HG03108 (cell line): ENCODE measurements around the gene GCDH.
"Not testable (repeated sequence)": the region's sequence is repeated elsewhere in the genome, so short reads cannot be mapped to it uniquely, and the experiment has no call there.

ENCODE experiments used
- ATAC-seq: cut with Tn5 transposase; IDR thresholded peaks from one replicate; pipeline ENCODE4 v1.9.1; 2021; ENCODE audit warnings: moderate library complexity; ENCODE audit not compliant: unreplicated experiment

The GCDH gene

GRCh38 chr19:12899891-12900518 lies 9.0 kb downstream of the GCDH start:
- peak; percentile 79 for ATAC-seq

DNA sequence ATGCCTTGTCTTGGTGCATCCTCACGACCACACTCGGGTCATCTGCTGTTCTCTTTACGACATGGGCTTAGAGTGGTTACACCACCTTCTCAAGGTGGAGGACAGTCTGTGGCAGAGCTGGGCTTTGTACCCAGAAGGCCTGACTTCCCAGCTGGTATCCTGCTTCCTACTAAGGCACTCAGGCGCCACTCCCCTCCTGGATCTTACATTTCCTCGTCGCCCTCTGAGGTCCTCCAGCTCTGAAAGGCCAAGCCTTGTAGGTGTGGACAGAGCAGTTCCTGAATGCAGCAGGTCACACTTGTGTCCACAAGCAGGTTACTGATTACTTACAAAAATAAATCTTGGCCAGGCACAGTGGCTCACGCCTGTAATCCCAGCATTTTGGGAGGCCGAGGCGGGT lies 16.2 kb downstream of the GCDH start:
- ATAC-seq: no peak

- ATAC-seq: no peak
Measured at GRCh38 chr19:12912571-12912970, 21.6 kb downstream of the GCDH start.

GRCh38 chr19:12913011-12913561 lies 22.1 kb downstream of the GCDH start:
- ATAC-seq: no peak

GRCh38 chr19:12913851-12914690 lies 23.1 kb downstream of the GCDH start:
- no peak for ATAC-seq

DNA sequence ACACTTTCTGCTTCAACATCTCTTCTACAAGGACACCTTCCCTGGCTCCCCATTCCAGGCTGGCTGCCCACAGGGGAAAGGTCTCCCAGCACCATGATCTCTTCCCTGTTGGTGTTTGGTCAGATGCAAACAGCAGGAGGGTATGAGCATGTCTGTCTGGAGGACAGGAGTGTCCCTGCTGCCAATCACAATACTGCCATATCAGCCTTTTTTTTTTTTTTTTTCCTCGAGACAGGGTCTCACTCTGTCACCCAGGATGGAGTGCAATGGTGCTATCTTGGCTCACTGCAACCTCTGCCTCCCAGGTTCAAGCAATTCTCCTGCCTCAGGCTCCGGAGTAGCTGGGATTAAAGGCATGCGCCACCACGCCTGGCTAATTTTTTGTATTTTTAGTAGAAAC lies 24.9 kb downstream of the GCDH start:
- not testable (repeated sequence) for ATAC-seq

GRCh38 chr19:12918253-12918652 lies 27.3 kb downstream of the GCDH start:
- no peak for ATAC-seq

DNA sequence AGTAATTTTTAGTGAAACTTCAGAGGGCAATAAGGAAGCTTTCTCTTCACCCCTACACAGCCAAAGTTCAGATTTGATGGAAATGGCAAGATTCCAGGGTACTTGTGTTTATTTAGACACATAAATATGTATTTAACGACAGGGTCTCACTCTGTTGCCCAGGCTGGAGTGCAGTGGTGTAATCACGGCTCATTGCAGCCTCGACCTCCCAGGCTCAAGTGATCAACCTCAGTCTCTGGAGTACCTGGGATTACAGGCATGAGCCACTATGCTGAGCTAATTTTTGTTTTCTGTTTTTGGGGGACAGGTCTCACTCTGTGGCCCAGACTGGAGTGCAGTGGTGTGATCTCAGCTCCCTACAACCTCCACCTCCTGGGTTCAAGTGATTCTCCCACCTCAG lies 30.1 kb downstream of the GCDH start:
- ATAC-seq: no peak

- no peak for ATAC-seq
Measured at GRCh38 chr19:12922959-12923358, 32.0 kb downstream of the GCDH start.

DNA sequence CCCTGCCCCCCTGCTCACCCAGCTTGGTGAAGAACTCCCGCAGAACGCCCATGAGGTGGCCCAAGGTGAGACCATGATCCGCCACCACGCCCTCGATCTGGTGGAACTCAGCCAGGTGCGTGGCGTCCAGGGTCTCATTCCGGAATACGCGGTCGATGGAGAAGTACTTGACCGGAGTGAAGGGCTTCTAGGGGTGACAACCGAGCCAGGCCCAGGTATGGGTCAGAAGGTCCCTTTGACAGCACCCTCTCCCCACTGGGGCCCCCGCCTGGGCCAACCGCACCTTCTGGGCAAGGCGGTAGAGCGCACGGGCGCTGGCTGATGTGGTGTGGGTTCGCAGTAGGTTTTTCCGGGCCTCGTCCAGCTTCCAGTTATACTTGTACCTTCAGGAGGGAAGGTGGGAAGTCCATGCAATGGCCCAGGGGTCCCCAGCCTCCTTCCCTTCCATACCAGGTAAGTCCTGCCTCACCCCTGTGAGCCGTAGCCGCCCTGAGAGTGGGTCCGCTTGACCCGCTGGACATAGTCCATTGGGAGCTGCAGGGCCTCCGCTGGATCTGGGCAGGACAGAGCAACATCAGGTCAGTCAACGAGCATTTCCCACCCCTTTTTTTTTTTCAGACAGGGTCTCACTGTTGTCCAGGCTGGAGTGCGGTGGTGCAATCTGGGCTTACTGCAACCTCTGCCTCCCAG lies 33.8 kb downstream of the GCDH start:
- no peak for ATAC-seq

DNA sequence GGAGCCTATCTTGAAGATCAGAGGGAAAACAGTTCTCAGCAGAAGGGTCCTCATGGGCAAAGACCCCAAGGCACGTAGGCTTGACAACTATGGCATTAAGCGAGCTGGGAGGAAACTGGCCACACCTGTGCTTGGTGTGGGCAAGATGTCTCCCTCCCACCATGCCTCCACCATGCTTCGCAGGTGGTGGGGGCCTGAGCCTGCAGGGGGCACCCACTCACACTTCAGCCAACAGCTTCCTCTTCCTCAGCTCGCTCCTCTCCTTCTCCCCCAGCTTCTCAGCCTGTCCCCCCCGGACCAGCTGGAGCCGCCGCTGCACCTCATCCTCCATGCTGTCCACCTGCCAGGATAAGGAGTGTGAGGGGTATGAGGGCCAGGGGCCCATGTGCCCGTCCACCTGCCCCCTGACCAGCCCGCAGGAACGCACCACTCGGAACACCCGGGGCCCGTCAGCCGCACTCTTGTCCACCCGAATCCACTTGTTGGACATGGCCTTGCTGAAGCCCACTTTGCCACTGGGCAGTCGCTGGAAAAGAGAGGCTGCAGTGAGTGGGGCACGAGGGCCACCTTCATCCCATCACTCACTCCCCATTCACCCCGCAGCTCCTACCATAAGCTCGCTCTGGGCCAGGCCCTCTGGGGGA lies 39.2 kb downstream of the GCDH start:
- ATAC-seq: no peak

- ATAC-seq: no peak
Measured at GRCh38 chr19:12932392-12933286, 41.7 kb downstream of the GCDH start.

- peak; percentile 41 for ATAC-seq
Measured at GRCh38 chr19:12933287-12934072, 42.5 kb downstream of the GCDH start, which contains the start of gene FARSA. TSS of gene FARSA (minus strand) at chr19:12933711. CDS start at chr19:12933696, 15 bp downstream.

- ATAC-seq: no peak
Measured at GRCh38 chr19:12935071-12935470, 44.1 kb downstream of the GCDH start.

GRCh38 chr19:12936582-12936981 lies 45.6 kb downstream of the GCDH start:
- no peak for ATAC-seq

- no peak for ATAC-seq
Measured at GRCh38 chr19:12937093-12937926, 46.4 kb downstream of the GCDH start.

GRCh38 chr19:12937927-12938778 lies 47.2 kb downstream of the GCDH start, which contains the start of gene CALR:
TSS of gene CALR (plus strand) at chr19:12938609. CDS start at chr19:12938680, 71 bp downstream.
- peak; percentile 76 for ATAC-seq
